ENCODE data around the gene SRGN. TPM values are rescaled to one million over a fixed set of nuclear protein-coding genes. Genes with fewer than 3 reads are reported as not detected.

Gene SRGN
- total and polyA plus RNA-seq, 11 donors, result 28.8 to 214 (median 54.7) TPM

DNA sequence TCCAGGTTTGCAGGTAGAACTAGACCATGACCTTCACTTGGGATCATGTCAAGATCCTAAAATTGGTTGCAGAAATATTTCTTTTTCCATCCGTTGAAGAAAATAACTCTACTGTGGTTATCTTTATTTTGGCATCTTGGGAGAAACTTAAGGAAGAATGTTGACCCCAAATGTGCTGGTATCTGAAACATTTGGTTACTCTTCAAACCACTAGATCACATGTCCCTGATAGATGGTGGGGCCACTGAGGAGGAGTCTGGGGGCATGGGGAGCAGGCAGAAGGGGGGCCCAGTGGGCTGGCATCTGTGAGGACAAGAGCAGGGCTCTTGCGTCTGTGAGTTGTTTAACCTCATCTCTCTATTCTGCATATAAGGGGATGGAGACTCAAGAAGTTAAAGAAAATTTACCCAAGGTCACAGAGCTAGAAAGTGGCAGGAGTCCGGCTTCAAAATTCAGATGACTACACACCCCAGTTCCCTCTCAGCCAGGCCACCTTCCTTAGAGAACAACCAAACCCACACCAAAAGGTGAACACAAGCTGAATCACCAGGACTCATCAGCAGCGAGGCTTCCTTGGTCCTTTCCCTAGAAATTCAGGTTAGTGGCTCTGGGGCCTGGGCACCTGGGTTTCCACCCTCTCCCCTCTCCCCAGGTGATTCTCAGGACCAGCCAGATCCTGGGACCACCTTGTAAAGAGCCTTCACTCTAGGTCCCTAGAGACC, 40.6 kb upstream of the SRGN start:
- DNase-seq (no peak), ATAC-seq (no peak)
- Histone ChIP-seq H3K4me1 (peaks cover 0 to 84% (median 0%) of the 10 kb centered on the region in 12 donors), H3K9me3 (no peaks in the 10 kb centered on the region), H3K4me3 (no peak overlapping the region), H3K27me3 (no peaks in the 10 kb centered on the region), H3K27ac (peak overlapping the region in 7 of 12 donors; percentile 24 to 98 (median 46)), H3K36me3 (no peaks in the 10 kb centered on the region)
- intact Hi-C loops (cut with DNase I), result loop anchor here in 2 of 10 donors (5.0 kb wide), 2 partner anchors 35 to 40 kb away; no protein-coding TSS in a partner anchor
- no peak for TF ChIP-seq POLR2A (IDR thresholded peaks at IDR 0.05)
- TF ChIP-seq, protein P1, sequence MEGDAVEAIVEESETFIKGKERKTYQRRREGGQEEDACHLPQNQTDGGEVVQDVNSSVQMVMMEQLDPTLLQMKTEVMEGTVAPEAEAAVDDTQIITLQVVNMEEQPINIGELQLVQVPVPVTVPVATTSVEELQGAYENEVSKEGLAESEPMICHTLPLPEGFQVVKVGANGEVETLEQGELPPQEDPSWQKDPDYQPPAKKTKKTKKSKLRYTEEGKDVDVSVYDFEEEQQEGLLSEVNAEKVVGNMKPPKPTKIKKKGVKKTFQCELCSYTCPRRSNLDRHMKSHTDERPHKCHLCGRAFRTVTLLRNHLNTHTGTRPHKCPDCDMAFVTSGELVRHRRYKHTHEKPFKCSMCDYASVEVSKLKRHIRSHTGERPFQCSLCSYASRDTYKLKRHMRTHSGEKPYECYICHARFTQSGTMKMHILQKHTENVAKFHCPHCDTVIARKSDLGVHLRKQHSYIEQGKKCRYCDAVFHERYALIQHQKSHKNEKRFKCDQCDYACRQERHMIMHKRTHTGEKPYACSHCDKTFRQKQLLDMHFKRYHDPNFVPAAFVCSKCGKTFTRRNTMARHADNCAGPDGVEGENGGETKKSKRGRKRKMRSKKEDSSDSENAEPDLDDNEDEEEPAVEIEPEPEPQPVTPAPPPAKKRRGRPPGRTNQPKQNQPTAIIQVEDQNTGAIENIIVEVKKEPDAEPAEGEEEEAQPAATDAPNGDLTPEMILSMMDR (IDR thresholded peaks at IDR 0.05), result no peak
- 74 to 88% (median 86%) methylated on average over 4 of the region's 4 CpGs for WGBS, 4 donors

DNA sequence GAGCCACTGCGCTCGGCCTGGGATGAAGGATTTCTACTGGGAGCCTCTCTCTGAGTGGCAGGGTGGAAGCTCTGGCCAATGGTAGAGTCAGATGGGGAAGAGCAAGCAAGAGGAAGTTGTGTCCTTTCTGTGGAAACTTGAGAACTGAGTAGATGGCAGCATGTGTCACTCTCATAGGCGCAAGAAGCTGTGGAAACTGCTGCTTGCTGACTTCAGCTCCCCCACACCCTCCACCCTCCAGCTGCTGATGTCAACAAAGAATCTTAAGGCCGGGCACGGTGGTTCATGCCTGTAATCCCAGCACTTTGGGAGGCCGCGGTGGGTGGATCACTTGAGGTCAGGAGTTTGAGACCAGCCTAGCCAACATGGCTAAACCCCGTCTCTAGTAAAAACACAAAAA, 39.8 kb upstream of the SRGN start:
- DNase-seq (peak in 4 of 5 donors; percentile 41 to 68 (median 46)), ATAC-seq (peak; percentile 54 to 83 (median 66))
- 65 to 81% (median 76%) methylated on average over 8 of the region's 8 CpGs for WGBS, 4 donors
- no peaks in the 10 kb centered on the region for H3K9me3 ChIP-seq
- H3K4me3 ChIP-seq, result no peak overlapping the region
- H3K36me3 ChIP-seq, result no peaks in the 10 kb centered on the region
- H3K27ac ChIP-seq, result peak overlapping the region in 8 of 12 donors; percentile 34 to 98 (median 64)
- no peak for TF ChIP-seq POLR2A (IDR thresholded peaks at IDR 0.05)
- TF ChIP-seq, protein P1 (IDR thresholded peaks at IDR 0.05), result no peak
- no peaks in the 10 kb centered on the region for H3K27me3 ChIP-seq
- intact Hi-C loops (cut with DNase I), result loop anchor here in 2 of 10 donors (5.0 kb wide), 2 partner anchors 36 to 41 kb away; no protein-coding TSS in a partner anchor
- peaks cover 0 to 93% (median 4%) of the 10 kb centered on the region in 12 donors for H3K4me1 ChIP-seq

DNA sequence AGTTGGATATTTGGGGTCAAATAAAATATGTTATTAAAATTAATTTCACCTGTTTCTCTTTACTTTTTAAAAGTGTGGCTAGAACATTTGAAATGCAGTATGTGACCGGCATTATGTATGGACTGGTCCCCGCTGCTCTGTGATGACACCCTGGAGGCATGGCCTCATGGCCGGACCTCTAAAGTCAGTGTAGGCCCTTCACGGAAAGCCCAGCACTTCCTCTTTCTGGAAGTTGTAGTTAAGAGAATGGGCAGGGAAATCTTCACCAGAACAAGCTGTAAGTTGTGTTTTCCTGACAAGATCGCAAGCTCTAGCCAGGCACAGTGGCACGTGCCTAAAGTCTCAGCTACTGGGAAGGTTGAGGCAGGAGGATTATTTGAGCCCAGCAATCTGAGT, 38.3 kb upstream of the SRGN start:
- H3K36me3 ChIP-seq, result no peaks in the 10 kb centered on the region
- peak overlapping the region in 6 of 12 donors; percentile 37 to 98 (median 64) for H3K27ac ChIP-seq
- WGBS, 4 donors, result 73 to 82% (median 80%) methylated on average over 6 of the region's 6 CpGs
- intact Hi-C loops (cut with DNase I), result loop anchor here in 2 of 10 donors (5.0 kb wide), 2 partner anchors 37 to 42 kb away; no protein-coding TSS in a partner anchor
- ATAC-seq (peak in 3 of 4 donors; percentile 38 to 51 (median 41)), DNase-seq (peak in 2 of 5 donors; percentile 53 to 58)
- no peaks in the 10 kb centered on the region for H3K27me3 ChIP-seq
- H3K9me3 ChIP-seq, result no peaks in the 10 kb centered on the region
- no peak for TF ChIP-seq POLR2A (IDR thresholded peaks at IDR 0.05)
- TF ChIP-seq, protein P1 (IDR thresholded peaks at IDR 0.05), result no peak
- no peak overlapping the region for H3K4me3 ChIP-seq
- peaks cover 0 to 96% (median 4%) of the 10 kb centered on the region in 12 donors for H3K4me1 ChIP-seq

DNA sequence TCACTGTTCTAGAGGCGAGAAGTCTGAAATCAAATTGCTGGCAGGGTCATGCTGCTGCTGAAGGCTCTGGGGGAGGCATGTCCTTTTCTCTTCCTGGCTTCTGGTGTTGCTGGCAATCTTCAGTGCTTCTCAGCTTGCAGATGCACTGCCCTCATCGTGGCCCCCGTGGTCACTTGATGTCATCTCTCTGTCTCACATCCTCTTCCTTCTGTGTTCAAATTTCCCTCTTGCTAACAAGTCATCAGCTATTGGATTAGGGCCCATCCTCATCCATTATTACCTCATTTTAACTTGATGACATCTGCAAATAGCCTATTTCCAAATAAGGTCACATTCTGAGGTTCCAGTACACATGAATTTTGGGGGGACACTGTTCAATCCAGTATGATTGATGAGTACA, 36.6 kb upstream of the SRGN start:
- ATAC-seq, result peak; percentile 17 to 64 (median 34)
- no peaks in the 10 kb centered on the region for H3K27me3 ChIP-seq
- H3K4me3 ChIP-seq, result no peak overlapping the region
- intact Hi-C loops (cut with DNase I), result loop anchor here in 4 of 10 donors (5.0 kb wide), 3 partner anchors 39 to 44 kb away; no protein-coding TSS in a partner anchor
- no peaks in the 10 kb centered on the region for H3K9me3 ChIP-seq
- peak in 4 of 5 donors; percentile 45 to 63 (median 52) for DNase-seq
- peak overlapping the region in 10 of 12 donors; percentile 4 to 98 (median 74) for H3K27ac ChIP-seq
- 49 to 65% (median 58%) methylated on average over 3 of the region's 3 CpGs for WGBS, 4 donors
- H3K4me1 ChIP-seq, result peaks cover 0 to 93% (median 8%) of the 10 kb centered on the region in 12 donors
- H3K36me3 ChIP-seq, result no peaks in the 10 kb centered on the region
- TF ChIP-seq, protein P1 (IDR thresholded peaks at IDR 0.05), result no peak
- TF ChIP-seq POLR2A (IDR thresholded peaks at IDR 0.05), result no peak

All from heart left ventricle (tissue), 16 donors.